Dendritic cell treated with granulocyte-macrophage colony-stimulating factor and Interleukin-4, amounts not matched to agents 40 ng/mL and 50 ng/mL, for 4 days (primary cell): ENCODE measurements around the gene S100A7.
"Not testable (repeated sequence)": the region's sequence is repeated elsewhere in the genome, so short reads cannot be mapped to it uniquely, and the experiment has no call there.

Experiments
- H3K27ac Mint-ChIP-seq: one replicate; pipeline ENCODE4 v1.8.0; 2022; ENCODE audit warnings: mild to moderate bottlenecking, mixed read lengths
- H3K27me3 Mint-ChIP-seq: one replicate; pipeline ENCODE4 v1.8.0; 2022; ENCODE audit warnings: mild to moderate bottlenecking, mixed read lengths
- H3K36me3 Mint-ChIP-seq: one replicate; pipeline ENCODE4 v1.8.0; 2022; ENCODE audit warnings: low read depth, mixed read lengths
- H3K4me1 Mint-ChIP-seq: one replicate; pipeline ENCODE4 v1.8.0; 2022; ENCODE audit warnings: low read depth, mixed read lengths
- H3K4me3 Mint-ChIP-seq: one replicate; pipeline ENCODE4 v1.8.0; 2022; ENCODE audit warnings: mild to moderate bottlenecking, moderate library complexity, mixed read lengths
- H3K9me3 Mint-ChIP-seq: one replicate; pipeline ENCODE4 v1.8.0; 2022; ENCODE audit warnings: mixed read lengths
- intact Hi-C: fragments of 100-400 bp; cut with micrococcal nuclease; formaldehyde crosslinking; loops from one replicate; pipeline ENCODE4 v1.15.0; 2022

S100A7 gene

DNA sequence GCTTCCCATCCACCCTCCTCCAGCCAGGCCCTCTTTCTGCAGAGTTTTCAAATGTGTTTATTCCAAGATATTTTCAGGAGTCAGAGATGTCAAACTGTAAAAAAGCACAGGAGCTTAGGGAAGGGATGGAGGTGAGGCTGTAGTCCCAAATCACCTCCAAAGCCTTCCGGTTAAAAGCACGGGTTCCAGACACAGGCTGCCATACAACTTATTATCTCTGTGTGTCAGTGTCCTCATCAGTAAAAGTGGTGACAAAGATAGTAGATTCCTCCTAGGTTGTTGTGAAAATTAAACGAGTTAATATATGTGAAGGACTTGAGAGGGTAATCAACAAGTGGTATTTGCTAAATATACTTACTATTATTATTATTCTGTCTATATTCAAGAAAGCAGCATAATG, 29.0 kb downstream of the S100A7 start:
- Mint-ChIP-seq H3K27me3 (peaks cover 22% of the 10 kb centered on the region), H3K4me1 (peaks cover 1% of the 10 kb centered on the region), H3K4me3 (no peak overlapping the region), H3K36me3 (no peaks in the 10 kb centered on the region), H3K9me3 (no peaks in the 10 kb centered on the region), H3K27ac (no peak overlapping the region)
- intact Hi-C loops = no loop called here

DNA sequence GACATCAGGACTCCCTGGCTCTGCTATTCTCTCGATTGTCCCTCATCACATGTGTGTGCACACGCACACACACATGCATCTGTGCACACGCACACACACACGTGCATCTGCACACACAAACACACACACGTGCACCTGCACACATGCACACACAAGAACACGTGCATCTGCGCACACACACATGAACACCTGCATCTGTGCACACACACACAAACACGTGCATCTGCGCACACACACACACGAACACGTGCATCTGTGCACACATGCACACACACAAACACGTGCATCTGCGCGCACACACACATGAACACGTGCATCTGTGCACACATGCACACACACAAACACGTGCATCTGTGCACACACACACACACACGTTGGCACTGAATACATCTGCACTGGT, 29.4 kb downstream of the S100A7 start:
- Mint-ChIP-seq H3K9me3 (no peaks in the 10 kb centered on the region), H3K27ac (no peak overlapping the region), H3K4me3 (no peak overlapping the region), H3K36me3 (no peaks in the 10 kb centered on the region), H3K4me1 (no peaks in the 10 kb centered on the region), H3K27me3 (peaks cover 27% of the 10 kb centered on the region)
- intact Hi-C loops = no loop called here

DNA sequence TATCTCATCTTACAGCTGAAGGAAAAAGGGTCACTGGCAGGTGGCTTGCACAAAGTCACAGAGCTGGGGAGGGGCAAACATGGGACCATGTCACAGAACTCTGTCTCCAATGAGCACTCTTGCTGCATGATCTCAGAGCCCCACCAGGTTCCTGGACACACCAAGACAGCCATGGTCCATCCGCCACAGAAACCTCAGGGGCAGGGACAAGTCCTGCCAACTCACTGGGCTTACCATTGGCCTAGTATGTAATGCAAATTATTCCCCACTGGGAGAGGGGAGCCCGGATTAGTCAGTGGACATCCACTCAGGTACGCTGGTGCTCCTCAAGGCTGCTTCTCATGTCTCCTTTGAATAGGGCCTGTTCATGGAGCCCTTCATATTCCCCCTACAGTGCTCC, 29.9 kb downstream of the S100A7 start:
- Mint-ChIP-seq H3K27ac (no peak overlapping the region), H3K36me3 (no peaks in the 10 kb centered on the region), H3K9me3 (no peaks in the 10 kb centered on the region), H3K4me3 (no peak overlapping the region), H3K4me1 (no peaks in the 10 kb centered on the region), H3K27me3 (peaks cover 28% of the 10 kb centered on the region)
- intact Hi-C loops = no loop called here

DNA sequence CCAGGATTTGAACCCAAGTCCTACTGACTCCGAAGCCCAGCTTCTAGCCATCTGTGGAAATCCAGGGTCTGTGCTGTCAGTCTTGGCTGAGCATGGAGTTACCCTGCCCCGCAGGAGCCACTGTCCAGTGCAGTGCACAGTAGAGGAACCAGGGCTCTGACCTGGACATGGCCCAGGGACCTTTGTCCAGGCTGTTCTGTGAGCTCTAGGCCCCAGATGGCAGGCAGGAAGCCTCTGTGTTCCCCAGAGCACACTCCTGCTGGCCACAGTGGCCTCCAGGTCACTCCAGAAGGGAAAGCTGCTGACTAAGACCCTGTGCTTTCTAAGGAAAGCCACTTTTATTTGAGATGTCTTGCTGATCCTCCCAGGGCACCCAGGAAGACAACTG, 30.3 kb downstream of the S100A7 start:
- H3K4me1 Mint-ChIP-seq = no peaks in the 10 kb centered on the region
- H3K9me3 Mint-ChIP-seq = no peaks in the 10 kb centered on the region
- peaks cover 29% of the 10 kb centered on the region for H3K27me3 Mint-ChIP-seq
- no peaks in the 10 kb centered on the region for H3K36me3 Mint-ChIP-seq
- no peak overlapping the region for H3K4me3 Mint-ChIP-seq
- no peak overlapping the region for H3K27ac Mint-ChIP-seq
- intact Hi-C loops = no loop called here

DNA sequence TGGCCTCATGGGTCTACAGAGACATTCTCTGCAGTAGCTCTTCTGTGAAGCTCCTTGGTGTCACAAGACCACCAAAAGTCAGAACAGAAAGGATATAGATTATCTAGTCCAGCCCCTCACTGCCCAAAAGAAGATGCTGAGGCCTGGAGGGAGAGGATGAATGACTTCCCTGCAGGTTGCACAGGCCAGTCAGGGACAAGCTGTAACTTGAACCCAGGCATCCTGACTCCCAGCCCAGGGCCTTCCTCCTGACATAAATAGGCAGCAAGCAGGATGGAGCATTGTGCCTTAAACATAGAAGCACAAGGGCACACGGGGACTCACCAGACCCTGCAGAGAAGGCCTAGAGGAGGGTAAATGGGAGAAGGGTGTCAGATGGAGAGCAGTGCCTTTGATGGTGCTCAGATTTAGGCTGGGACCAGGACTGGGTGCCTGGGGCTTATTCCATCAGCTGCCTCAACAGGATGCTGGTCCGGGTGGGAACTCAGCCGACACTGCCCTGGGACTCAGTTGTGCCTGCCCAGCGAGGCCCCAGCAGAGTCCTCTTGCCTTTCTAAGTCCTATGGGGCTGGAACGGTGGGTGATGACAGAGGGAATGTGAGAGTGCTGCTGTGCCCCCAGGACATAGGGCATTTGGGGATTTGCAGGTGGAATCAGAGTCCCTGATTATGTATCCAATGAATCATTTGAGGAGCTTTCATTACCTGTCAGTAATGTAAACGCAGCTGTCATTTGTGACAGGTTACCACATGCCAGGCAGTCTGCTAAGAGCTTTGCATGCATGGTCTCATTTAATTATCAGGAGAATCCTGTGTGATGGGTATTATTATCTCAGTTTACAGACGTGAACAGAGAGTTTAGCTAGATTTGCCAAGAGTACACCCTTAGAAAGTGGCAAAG, 30.9 kb downstream of the S100A7 start:
- Mint-ChIP-seq H3K4me3 (no peak overlapping the region), H3K9me3 (no peaks in the 10 kb centered on the region), H3K36me3 (no peaks in the 10 kb centered on the region), H3K4me1 (no peaks in the 10 kb centered on the region), H3K27ac (no peak overlapping the region), H3K27me3 (peaks cover 32% of the 10 kb centered on the region)
- intact Hi-C loops = no loop called here

DNA sequence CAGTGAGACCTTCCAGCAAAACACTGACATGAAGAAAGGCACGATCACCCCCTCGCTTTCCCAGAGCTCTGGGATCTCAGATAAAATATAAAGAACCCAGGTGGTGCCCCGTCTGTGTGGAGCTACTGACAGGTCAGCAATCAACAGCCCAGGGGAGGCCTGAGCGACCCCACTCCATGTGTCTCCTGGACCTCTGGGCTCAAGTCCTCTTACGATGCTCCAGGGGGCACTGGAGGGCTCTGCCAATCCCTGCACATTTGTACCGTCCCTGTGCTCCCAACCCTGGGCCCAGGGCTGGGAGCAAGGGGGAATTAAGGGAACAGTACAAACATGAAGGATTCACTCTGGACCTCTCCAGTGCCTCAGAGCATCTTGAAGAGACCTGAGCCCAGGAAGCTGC, 31.7 kb downstream of the S100A7 start:
- Mint-ChIP-seq H3K4me1 (no peaks in the 10 kb centered on the region), H3K36me3 (no peaks in the 10 kb centered on the region), H3K4me3 (no peak overlapping the region), H3K27me3 (peaks cover 34% of the 10 kb centered on the region), H3K27ac (no peak overlapping the region), H3K9me3 (no peaks in the 10 kb centered on the region)
- intact Hi-C loops = no loop called here

DNA sequence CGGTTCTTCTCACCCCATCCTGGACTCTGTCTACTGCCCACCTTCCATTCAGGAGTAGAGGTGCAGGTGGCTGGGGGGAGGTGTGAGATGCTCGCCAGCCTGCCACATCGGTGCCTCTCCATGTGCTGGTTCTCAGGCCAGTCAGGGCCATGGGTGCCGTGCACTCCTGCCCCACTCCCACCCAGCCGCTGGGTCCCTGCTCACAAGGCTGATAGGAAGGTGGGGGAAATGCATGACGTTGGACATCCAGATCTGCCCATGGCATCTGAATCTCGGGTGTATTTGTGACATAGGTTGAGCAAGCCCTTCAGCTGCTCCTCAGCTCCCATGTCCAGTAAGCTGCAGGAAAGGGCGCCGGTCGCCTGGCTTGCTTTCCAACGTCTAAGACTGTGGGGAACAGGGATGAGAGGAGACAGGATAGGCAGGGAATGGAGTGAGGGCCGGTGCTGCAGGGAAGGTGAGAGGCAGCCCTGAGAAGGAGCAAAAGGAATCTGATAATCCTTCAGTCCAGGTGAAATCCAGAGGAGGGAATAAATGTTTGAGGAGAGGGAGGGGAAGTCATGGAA, 32.3 kb downstream of the S100A7 start:
- Mint-ChIP-seq H3K36me3 (no peaks in the 10 kb centered on the region), H3K4me1 (no peaks in the 10 kb centered on the region), H3K27me3 (peaks cover 35% of the 10 kb centered on the region), H3K27ac (no peak overlapping the region), H3K9me3 (no peaks in the 10 kb centered on the region), H3K4me3 (no peak overlapping the region)
- intact Hi-C loops = no loop called here

DNA sequence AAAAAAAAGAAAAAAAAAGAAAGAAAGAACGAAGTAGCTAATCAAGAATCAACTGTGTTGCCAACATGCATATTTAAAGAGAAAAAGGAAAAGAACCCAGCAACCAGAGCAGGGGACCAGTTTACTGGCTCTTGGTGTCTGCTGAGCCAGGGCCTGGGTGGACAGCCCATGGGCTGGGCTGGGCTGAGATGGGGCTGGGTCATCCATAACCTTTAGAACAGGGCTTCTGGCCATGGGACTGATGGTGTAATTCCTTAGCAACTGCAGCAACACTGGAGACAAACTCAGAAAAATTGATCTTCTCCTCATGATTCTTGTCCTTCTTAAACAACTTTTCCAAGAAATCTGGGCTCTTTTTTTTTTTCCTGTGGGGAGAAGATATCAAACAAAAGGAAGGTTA, 33.6 kb downstream of the S100A7 start:
- Mint-ChIP-seq H3K9me3 (no peaks in the 10 kb centered on the region), H3K4me1 (no peaks in the 10 kb centered on the region), H3K36me3 (no peaks in the 10 kb centered on the region)

DNA sequence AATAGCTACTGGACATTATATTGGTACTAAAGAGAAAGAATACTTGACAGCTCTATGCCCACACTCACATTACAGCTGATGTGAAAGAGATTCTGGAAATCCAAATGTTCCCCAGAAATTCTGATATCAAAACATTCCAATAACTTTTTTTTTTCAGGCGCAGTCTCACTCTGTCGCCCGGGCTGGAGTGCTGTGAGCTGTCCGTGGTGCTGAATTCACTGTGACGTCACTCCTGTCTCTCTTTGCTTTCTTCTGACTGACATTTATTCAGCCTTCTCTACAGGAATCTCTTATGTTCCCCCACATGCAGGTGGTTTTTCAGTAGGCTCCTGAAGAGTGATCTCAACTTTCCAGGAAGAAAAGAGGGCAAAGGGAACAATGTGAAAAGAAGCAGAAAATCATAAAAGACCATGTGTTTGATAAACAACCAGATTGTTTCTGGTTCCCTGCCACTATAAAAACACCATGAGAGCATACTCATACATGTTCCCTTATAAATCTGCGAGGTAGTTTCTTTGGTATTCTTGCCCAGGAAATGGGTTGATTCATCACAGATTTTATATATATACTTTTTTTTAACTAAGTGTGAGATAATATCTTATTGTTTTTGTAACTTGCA, 37.9 kb downstream of the S100A7 start:
- intact Hi-C loops = no loop called here
- H3K27ac Mint-ChIP-seq = no peak overlapping the region
- no peaks in the 10 kb centered on the region for H3K4me1 Mint-ChIP-seq
- H3K27me3 Mint-ChIP-seq = peaks cover 45% of the 10 kb centered on the region
- no peaks in the 10 kb centered on the region for H3K9me3 Mint-ChIP-seq
- no peaks in the 10 kb centered on the region for H3K36me3 Mint-ChIP-seq
- H3K4me3 Mint-ChIP-seq = no peak overlapping the region

More for the DNA sequence above, 33.6 kb downstream of the S100A7 start:
- Mint-ChIP-seq H3K27me3 (peaks cover 35% of the 10 kb centered on the region), H3K4me3 (no peak overlapping the region), H3K27ac (no peak overlapping the region)
- intact Hi-C loops = no loop called here

DNA sequence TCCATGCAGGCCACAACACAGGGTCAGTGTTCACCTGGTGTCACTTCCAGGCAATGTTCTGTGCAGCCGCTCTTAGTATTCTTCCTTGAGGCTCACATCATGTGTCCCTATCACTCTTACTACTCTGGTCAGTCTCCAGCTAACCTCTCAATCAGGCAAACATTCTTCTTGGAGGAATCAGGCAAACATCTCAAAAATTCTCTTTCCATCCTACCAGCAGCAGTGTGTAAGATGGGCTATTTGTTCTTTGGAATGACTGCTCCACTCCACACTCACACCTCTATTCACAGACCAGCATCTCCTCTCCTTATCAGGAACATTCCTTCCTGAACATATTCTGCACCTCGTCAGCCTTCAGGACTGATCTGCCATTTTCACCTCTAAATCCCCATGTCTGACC, 40.1 kb downstream of the S100A7 start:
- intact Hi-C loops = no loop called here
- Mint-ChIP-seq H3K36me3 (no peaks in the 10 kb centered on the region), H3K9me3 (no peaks in the 10 kb centered on the region), H3K27me3 (peaks cover 32% of the 10 kb centered on the region), H3K4me3 (no peak overlapping the region), H3K4me1 (no peaks in the 10 kb centered on the region), H3K27ac (no peak overlapping the region)

DNA sequence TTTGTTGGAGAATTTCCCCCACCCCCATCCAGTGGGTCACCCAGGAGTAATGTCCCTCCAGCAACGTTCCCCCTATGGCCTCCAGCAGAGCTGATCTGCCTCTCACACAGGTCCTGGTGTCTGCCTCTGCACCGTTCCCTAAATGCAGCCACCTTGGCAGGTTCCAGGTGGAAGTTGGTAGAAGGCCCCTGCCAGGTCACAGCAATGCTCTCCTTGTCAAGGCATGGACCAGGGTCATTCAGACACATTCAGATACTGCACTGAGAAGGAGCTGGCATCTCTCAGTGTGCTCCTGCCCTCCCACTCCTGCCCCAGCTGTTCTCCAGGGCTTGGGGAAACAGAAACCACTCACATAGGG, 41.0 kb downstream of the S100A7 start:
- H3K4me1 Mint-ChIP-seq, H3K9me3 Mint-ChIP-seq, H3K27ac Mint-ChIP-seq, intact Hi-C loops, H3K36me3 Mint-ChIP-seq, H3K4me3 Mint-ChIP-seq: not testable (repeated sequence)
- peaks cover 29% of the 10 kb centered on the region for H3K27me3 Mint-ChIP-seq

DNA sequence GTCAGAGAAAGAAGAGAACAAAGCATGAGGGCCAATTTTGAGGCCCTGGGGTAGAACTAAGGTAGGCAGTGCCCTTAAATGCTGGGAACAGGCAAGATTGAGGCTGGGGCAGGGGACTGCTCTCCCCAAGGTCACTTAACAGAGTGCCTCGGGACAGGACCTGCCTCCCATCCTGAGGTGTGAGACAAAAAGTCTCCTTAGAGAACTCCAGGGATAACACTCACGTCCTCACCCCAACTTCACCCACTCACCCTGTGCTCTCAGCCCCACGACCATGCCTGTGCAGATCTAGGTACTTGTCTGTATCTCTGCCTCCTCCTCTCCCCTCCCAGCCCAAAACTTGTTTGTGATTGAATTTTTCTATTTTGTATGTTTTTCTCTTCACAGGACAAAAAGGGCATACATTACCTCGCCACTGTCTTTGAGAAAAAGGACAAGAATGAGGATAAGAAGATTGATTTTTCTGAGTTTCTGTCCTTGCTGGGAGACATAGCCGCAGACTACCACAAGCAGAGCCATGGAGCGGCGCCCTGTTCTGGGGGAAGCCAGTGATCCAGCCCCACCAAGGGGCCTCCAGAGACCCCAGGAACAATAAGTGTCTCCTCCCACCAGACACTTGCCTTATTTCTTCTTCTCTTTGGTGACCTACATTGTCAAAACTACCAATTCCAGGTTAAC, 41.6 kb downstream of the S100A7 start:
- intact Hi-C loops, H3K27ac Mint-ChIP-seq, H3K9me3 Mint-ChIP-seq, H3K4me1 Mint-ChIP-seq, H3K4me3 Mint-ChIP-seq, H3K36me3 Mint-ChIP-seq: not testable (repeated sequence)
- H3K27me3 Mint-ChIP-seq = peaks cover 27% of the 10 kb centered on the region

DNA sequence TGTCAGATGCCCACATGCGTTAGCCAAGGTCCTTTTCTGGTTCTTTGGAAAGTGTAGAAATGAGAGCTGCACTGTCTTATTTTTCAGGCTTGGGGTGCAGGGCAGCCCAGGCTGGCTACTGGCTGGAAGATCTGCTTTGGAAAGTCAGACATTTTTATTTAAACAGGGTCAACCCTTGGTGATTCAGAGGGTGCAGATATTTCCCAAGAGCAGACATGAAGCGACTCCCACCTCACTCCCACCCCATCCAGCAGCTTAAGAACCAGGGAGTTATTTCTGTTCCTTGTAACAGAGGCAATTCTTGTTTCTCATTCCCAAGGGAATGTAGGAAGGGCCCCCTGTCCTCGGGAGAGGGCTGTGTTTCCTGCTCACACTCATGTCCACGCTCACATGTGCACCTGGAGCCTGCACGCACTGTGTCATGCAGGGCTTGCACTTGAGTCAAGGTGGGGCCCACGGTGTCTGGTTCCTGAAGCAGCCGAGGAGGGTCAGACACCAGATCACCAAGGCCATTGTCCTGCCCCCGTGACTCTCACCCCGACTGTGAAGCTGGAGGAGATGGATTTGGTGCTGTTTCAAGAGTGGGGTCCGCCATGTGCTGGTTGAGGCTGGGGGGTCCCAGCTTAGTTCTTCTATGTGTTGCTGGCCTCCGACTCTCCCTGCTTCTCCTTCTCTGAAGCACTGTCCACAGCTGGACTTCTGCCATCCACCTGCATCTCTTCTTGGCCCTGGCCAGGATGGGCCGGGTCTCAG, 43.1 kb downstream of the S100A7 start:
- intact Hi-C loops = no loop called here

More for the DNA sequence above, 43.1 kb downstream of the S100A7 start:
- H3K4me1 Mint-ChIP-seq = no peaks in the 10 kb centered on the region
- H3K27me3 Mint-ChIP-seq = peaks cover 26% of the 10 kb centered on the region
- H3K4me3 Mint-ChIP-seq = no peak overlapping the region
- no peaks in the 10 kb centered on the region for H3K9me3 Mint-ChIP-seq
- no peak overlapping the region for H3K27ac Mint-ChIP-seq
- H3K36me3 Mint-ChIP-seq = no peaks in the 10 kb centered on the region
